Thymus (tissue), 2 donors: ENCODE measurements around the gene KLHL28. TPM values are rescaled to one million over a fixed set of nuclear protein-coding genes. Genes with fewer than 3 reads are reported as not detected.

Source experiments
- polyA plus RNA-seq: library from polyadenylated mRNA; stranded (reverse); fragments of 200-250 nt; gene quantifications from one replicate; pipeline ENCODE4 v1.2.3, GENCODE V29; 2013
- total RNA-seq: library from RNA; stranded (reverse); fragments of 120-200 nt; gene quantifications from one replicate; pipeline ENCODE4 v1.2.4, GENCODE V29; 2013
- donor health status: healthy.

Gene KLHL28
- total and polyA plus RNA-seq, 2 donors = 6.0 to 13.7 TPM

Other genes with a start within 250 kb of the KLHL28 start
- 16.0 TPM for gene TOGARAM1, start 243 bp upstream of the KLHL28 start, total RNA-seq
- gene TOGARAM1, start 243 bp upstream of the KLHL28 start, polyA plus RNA-seq = 10.7 TPM
- gene PRPF39, start 122.2 kb upstream of the KLHL28 start, total RNA-seq = 32.8 TPM
- 60.3 TPM for gene PRPF39, start 122.2 kb upstream of the KLHL28 start, polyA plus RNA-seq
- 64.8 TPM for gene FKBP3, start 172.5 kb upstream of the KLHL28 start, total RNA-seq
- 198 TPM for gene FKBP3, start 172.5 kb upstream of the KLHL28 start, polyA plus RNA-seq
- gene FANCM, start 174.0 kb upstream of the KLHL28 start, total RNA-seq = 10.5 TPM
- 7.1 TPM for gene FANCM, start 174.0 kb upstream of the KLHL28 start, polyA plus RNA-seq